Activated naive CD4-positive, alpha-beta T cell treated with anti-CD3 and anti-CD28 coated beads, Interleukin-2, amount 50 U/mL, for 72 hours (primary cell): Measurements from ENCODE around the gene ANKHD1. TPM values are rescaled to one million over a fixed set of nuclear protein-coding genes. Genes with fewer than 3 reads are reported as not detected.

ENCODE experiments used
- ATAC-seq, 2 donors: fragments of 150-1000 bp; cut with Tn5 transposase; 2 replicates each; pipeline ENCODE4 v1.10.0; 2021; ENCODE audit warnings: mild to moderate bottlenecking in 2 of 2, moderate library complexity in 2 of 2
- DNase-seq, 2 donors: peaks; one replicate each; pipeline ENCODE4 v3.0.0; 2021 to 2022; ENCODE audit warnings: low spot score in 2 of 2
- H3K27ac Mint-ChIP-seq, 2 donors: one replicate each; pipeline ENCODE4 v1.8.0; 2022; ENCODE audit warnings: mild to moderate bottlenecking in 2 of 2, mixed read lengths in 2 of 2
- H3K36me3 Mint-ChIP-seq, 2 donors: one replicate each; pipeline ENCODE4 v1.8.0; 2022; ENCODE audit warnings: mixed read lengths in 2 of 2
- H3K9me3 Mint-ChIP-seq, 2 donors: one replicate each; pipeline ENCODE4 v1.8.0; 2022; ENCODE audit warnings: mixed read lengths in 2 of 2
- total RNA-seq, 2 donors: library from RNA; stranded (reverse); gene quantifications; one replicate each; pipeline ENCODE4 v1.2.3, GENCODE V29; 2022

The ANKHD1 gene
- total RNA-seq = 100 to 1,000 TPM; 107 to 143 TPM

GRCh38 chr5:140401362-140402257 is at the start of gene ANKHD1:
Gene ANKHD1, plus strand, starts transcription at chr5:140401833. Its CDS starts 135 bp downstream, at chr5:140401968.
- peak; percentile 94 to 99 for DNase-seq
- peak; percentile 86 for ATAC-seq
- Mint-ChIP-seq H3K9me3 (no peaks in the 10 kb centered on the region), H3K36me3 (peaks cover 7 to 9% of the 10 kb centered on the region in 2 donors), H3K27ac (no peak within 1 kb of the TSS)

GRCh38 chr5:140355546-140355945 is 46.1 kb upstream of the ANKHD1 start:
- DNase-seq (no peak), ATAC-seq (no peak)
- no peak overlapping the region for H3K27ac Mint-ChIP-seq
- no peaks in the 10 kb centered on the region for H3K36me3 Mint-ChIP-seq
- H3K9me3 Mint-ChIP-seq = no peaks in the 10 kb centered on the region

GRCh38 chr5:140356853-140357725 is 44.5 kb upstream of the ANKHD1 start:
- Mint-ChIP-seq H3K27ac (peak overlapping the region in 1 of 2 donors; percentile 58), H3K9me3 (no peaks in the 10 kb centered on the region), H3K36me3 (no peaks in the 10 kb centered on the region)
- DNase-seq (no peak), ATAC-seq (peak; percentile 28 to 59)

GRCh38 chr5:140357726-140358093 is 43.9 kb upstream of the ANKHD1 start:
- no peaks in the 10 kb centered on the region for H3K9me3 Mint-ChIP-seq
- H3K27ac Mint-ChIP-seq = peak overlapping the region in 1 of 2 donors; percentile 58
- DNase-seq = peak; percentile 76 to 82
- H3K36me3 Mint-ChIP-seq = no peaks in the 10 kb centered on the region
- ATAC-seq = peak; percentile 96 to 98

GRCh38 chr5:140358738-140359310 is 42.8 kb upstream of the ANKHD1 start:
- no peaks in the 10 kb centered on the region for H3K36me3 Mint-ChIP-seq
- no peaks in the 10 kb centered on the region for H3K9me3 Mint-ChIP-seq
- H3K27ac Mint-ChIP-seq = no peak overlapping the region
- DNase-seq = no peak
- no peak for ATAC-seq

- no peaks in the 10 kb centered on the region for H3K9me3 Mint-ChIP-seq
- no peak within 1 kb of the TSS for H3K27ac Mint-ChIP-seq
- no peak for DNase-seq
- H3K36me3 Mint-ChIP-seq = no peaks in the 10 kb centered on the region
- ATAC-seq = no peak
Observed at GRCh38 chr5:140360101-140360500, 41.5 kb upstream of the ANKHD1 start, which contains the start of gene SLC4A9. Gene SLC4A9, plus strand, starts transcription at chr5:140360194. Its CDS starts 43 bp downstream, at chr5:140360237.

- ATAC-seq = no peak
- H3K27ac Mint-ChIP-seq = no peak overlapping the region
- no peak for DNase-seq
- H3K36me3 Mint-ChIP-seq = no peaks in the 10 kb centered on the region
- H3K9me3 Mint-ChIP-seq = no peaks in the 10 kb centered on the region
Observed at GRCh38 chr5:140360681-140361479, 40.8 kb upstream of the ANKHD1 start.

- H3K27ac Mint-ChIP-seq = no peak overlapping the region
- ATAC-seq = no peak
- no peaks in the 10 kb centered on the region for H3K9me3 Mint-ChIP-seq
- DNase-seq = no peak
- no peaks in the 10 kb centered on the region for H3K36me3 Mint-ChIP-seq
Observed at GRCh38 chr5:140361901-140362300, 39.7 kb upstream of the ANKHD1 start.

- Mint-ChIP-seq H3K27ac (no peak overlapping the region), H3K9me3 (no peaks in the 10 kb centered on the region), H3K36me3 (no peaks in the 10 kb centered on the region)
- DNase-seq (no peak), ATAC-seq (no peak)
Observed at GRCh38 chr5:140362311-140362710, 39.3 kb upstream of the ANKHD1 start.

GRCh38 chr5:140362875-140363630 is 38.6 kb upstream of the ANKHD1 start:
- no peaks in the 10 kb centered on the region for H3K9me3 Mint-ChIP-seq
- H3K27ac Mint-ChIP-seq = peak overlapping the region in 1 of 2 donors; percentile 18

GRCh38 chr5:140363631-140364471 is 37.8 kb upstream of the ANKHD1 start:
- ATAC-seq = no peak
- no peaks in the 10 kb centered on the region for H3K9me3 Mint-ChIP-seq
- no peaks in the 10 kb centered on the region for H3K36me3 Mint-ChIP-seq
- peak overlapping the region in 1 of 2 donors; percentile 18 for H3K27ac Mint-ChIP-seq
- DNase-seq = no peak

More at GRCh38 chr5:140362875-140363630, 38.6 kb upstream of the ANKHD1 start:
- H3K36me3 Mint-ChIP-seq = no peaks in the 10 kb centered on the region
- DNase-seq (peak; percentile 84 to 95), ATAC-seq (peak; percentile 93 to 95)

- DNase-seq (no peak), ATAC-seq (no peak)
- Mint-ChIP-seq H3K27ac (no peak overlapping the region), H3K9me3 (no peaks in the 10 kb centered on the region), H3K36me3 (no peaks in the 10 kb centered on the region)
Observed at GRCh38 chr5:140364472-140364765, 37.2 kb upstream of the ANKHD1 start.

- ATAC-seq (no peak), DNase-seq (no peak)
- no peaks in the 10 kb centered on the region for H3K9me3 Mint-ChIP-seq
- no peaks in the 10 kb centered on the region for H3K36me3 Mint-ChIP-seq
- no peak overlapping the region for H3K27ac Mint-ChIP-seq
Observed at GRCh38 chr5:140365282-140365681, 36.4 kb upstream of the ANKHD1 start.

GRCh38 chr5:140365941-140366340 is 35.7 kb upstream of the ANKHD1 start:
- H3K9me3 Mint-ChIP-seq = no peaks in the 10 kb centered on the region
- no peak overlapping the region for H3K27ac Mint-ChIP-seq
- H3K36me3 Mint-ChIP-seq = no peaks in the 10 kb centered on the region
- ATAC-seq = no peak
- DNase-seq = no peak
